GM19328 (cell line): Measurements from ENCODE around the gene STK39.

ENCODE experiments used
- ATAC-seq: cut with Tn5 transposase; IDR thresholded peaks from one replicate; pipeline ENCODE4 v1.9.1; 2021; ENCODE audit warnings: mild to moderate bottlenecking, moderate library complexity; ENCODE audit not compliant: unreplicated experiment

STK39 gene

GRCh38 chr2:167965907-167966761 lies 281.3 kb downstream of the STK39 start:
- ATAC-seq = no peak

DNA sequence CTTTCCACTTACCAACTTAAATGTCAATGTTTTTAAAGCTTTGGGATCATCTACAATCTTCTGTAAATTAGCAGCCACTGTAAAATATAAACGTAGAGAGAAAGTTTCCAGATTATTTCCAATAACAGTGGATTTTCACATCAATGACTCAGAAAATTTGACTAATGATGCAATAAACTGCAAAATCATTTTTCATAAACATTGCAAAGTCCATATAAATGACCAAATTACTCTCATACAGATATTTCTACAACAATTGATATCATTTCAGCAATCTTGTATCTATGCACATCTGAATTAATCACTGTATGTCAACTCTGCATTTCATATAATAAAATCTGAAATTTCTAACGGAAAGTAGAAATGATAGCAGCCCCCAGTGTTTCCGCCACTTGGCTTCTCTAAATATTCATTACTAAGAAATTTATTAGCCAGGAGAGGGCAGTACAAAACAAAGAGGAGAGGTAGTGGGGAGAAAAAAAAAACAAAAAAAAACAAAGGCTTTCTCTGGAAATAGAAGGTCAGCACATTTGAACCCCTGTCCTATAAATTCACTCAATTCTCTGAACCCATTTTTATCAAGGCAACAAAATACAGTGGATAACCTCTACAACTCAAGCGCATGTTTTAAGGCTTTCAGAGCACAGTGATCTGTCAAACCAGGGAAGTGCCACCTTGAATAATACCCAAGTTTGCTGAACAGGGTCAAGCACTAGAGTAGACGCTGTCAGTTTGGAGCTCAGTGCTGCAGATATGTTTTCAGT lies 282.6 kb downstream of the STK39 start:
- no peak for ATAC-seq

DNA sequence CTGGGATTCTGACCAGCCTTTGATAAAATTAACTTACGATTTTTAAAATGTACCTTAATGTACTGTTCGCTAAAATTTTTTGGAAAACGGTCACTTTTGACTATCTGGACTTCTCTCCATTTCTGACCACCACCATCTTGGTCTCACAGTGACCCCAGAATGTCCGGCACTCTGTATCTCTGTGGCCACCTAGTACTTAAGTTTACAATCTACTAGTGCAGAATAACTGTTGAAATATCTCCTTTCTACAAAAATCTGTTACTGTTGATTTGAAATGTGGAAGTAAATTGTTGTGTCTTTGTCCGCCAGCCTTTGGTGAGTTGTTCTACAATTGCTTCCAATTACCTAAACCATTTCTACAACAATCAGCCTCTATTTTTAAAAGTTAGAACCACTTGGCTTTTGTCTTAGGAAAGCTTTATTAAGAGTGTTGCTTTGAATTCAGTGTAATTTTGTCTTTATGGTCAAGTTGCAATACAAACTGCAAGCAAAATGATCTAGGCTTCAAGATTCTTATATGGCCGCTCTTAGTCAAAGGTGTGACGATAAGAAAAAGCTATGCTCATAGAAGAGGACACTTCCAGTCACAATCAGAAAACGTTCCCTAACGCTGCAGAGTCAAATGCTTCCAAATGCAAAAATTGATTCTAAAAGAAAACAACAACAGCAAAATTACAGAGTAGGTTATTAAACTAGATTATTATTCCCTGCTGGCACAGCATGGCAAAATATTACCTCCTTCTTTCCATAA lies 283.3 kb downstream of the STK39 start:
- ATAC-seq = no peak

- ATAC-seq = no peak
These were observed 284.8 kb downstream of the STK39 start for GRCh38 chr2:167962436-167963226.

GRCh38 chr2:167961536-167962048 lies 285.8 kb downstream of the STK39 start:
- ATAC-seq = no peak

- ATAC-seq = no peak
These were observed 287.2 kb downstream of the STK39 start for GRCh38 chr2:167960089-167960747.

DNA sequence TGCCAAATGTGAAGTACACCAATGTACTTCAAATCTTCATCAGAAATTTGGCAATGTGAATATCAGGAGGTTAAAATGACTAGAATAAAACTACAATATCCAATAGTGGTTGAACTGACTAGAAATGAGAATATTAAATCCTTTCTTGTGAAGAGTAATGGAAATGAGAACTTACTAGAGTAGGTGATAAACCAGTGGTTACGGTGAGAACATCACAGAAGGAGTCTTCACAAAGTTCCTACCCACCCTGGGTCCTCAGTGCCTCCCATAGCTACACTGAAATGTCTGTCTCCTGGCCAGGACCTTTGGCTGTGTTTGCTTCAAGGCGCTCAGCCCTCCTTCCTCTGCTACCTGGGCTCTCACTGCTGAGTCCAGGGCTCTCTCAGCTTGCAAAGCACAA lies 289.7 kb downstream of the STK39 start:
- ATAC-seq = no peak

GRCh38 chr2:167955264-167955906 lies 292.0 kb downstream of the STK39 start:
- no peak for ATAC-seq

- no peak for ATAC-seq
These were observed 292.9 kb downstream of the STK39 start for GRCh38 chr2:167954495-167954894.

DNA sequence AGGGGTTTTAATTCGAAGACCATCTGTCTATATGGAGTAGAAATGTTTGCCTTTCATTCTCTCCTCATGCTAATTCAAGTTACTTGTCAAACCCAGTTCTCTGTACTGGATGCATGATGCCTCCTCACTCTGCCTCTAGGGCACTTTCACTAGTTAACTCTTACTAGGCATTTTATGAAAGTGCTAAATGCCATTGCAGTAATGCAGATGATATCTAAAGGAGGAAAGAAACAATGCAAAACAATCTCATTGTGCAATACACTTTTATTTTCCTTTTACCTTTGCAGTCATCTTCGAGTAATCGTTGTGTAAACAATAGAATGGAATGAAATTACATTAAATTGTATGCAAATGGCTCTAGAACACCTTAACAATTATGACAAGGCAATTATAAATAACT lies 293.6 kb downstream of the STK39 start:
- no peak for ATAC-seq

DNA sequence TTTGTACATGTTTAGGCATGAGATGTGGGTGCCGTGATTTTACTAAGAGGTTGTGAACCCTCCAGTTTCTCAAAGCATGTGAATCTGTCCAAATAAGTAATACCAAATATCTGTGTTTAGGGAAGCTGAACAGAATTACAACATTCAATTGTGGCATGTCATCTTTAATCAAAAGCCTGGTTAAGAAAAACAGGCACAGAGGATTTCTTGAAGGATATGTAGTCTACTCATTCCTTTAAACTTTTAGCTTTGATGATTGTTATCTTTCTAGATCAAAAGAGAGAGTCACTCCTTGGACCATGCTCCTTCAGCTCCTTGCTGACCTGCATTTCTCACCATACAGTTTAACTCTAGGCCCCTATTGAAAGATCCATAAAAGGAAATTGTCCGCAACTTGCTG lies 296.8 kb downstream of the STK39 start:
- no peak for ATAC-seq

- no peak for ATAC-seq
These were observed 301.0 kb downstream of the STK39 start for GRCh38 chr2:167946441-167946841.

DNA sequence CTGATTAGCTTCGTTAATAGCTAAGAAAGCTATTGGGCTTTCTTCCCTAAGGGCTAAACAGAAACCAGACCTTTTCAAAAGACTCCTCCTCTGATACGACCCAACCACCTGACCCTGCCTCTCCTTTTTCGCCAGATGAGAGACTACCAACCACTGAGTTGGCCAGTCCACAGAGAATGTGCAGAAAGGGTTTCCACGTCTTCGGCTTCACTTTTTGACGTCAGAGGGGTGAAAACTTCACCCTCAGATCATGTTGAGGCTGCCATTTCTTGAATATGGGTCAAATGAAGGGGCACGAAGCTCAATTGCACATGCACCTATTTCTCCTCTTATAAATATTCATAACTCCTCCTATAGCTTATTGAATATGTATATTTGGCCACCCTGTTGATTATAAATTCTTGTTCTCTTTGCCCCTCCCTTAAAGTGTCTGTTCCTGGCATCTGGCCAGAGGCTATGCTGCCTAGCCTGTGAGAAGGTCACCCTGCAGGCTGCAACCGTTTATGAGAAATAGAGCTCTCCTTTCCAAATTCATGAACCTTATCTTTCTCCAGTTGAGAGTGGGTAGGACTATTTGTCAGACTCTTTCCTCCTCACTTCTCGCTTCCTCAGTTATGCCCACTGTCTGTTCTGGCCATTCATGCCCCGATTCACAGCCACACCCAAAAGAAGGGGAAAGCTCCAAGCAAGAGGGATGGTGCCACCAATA lies 301.6 kb downstream of the STK39 start:
- ATAC-seq = no peak

- no peak for ATAC-seq
These were observed 302.4 kb downstream of the STK39 start for GRCh38 chr2:167944825-167945659.

GRCh38 chr2:167943897-167944296 lies 303.5 kb downstream of the STK39 start:
- ATAC-seq = no peak

- ATAC-seq = no peak
These were observed 304.0 kb downstream of the STK39 start for GRCh38 chr2:167943368-167943767.

DNA sequence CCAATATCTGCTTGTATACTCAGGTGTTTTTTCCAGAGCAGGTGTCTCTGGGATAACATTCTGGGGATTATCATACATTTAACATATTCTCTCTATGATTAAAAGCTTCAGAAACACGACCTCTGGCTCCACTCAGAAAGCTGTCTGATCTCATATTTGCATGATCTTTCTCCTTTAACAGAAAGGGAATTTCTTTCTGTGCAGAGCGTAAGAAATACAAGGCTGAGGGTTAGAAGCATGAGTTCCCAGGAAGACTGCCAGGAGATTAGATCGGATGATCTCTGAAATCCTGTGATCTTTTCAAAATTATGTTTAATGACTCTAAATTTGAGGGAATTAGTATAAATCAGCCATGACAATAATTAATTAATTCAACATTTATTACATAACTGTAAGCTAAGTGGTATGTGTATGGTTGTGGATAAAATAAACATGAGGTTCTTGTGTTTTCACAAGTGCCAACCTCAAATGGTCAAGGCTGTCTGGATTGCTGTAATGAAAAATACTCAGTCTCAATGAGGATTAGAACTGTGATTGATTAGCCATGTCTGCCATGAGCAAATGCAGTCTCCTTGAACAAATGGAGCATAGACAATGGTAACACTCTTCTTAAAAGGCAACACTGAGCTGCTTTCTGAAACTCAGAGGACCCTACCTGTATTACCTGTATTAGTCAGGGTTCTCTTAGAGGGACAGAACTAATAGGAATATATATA lies 304.9 kb downstream of the STK39 start:
- ATAC-seq = no peak
